ENCODE results near the gene GDPD5. TPM values are rescaled to one million over a fixed set of nuclear protein-coding genes. Genes with fewer than 3 reads are reported as not detected.
A peak's percentile ranks its signal among the peaks of the same experiment; 100 is the strongest.

GDPD5 gene
- total and polyA plus RNA-seq, 9 of the 15 experiments (the other 6 are each of a cell fraction or from before 2014, with no cell fraction given) = 0.32 to 27.3 (median 8.0) TPM

DNA sequence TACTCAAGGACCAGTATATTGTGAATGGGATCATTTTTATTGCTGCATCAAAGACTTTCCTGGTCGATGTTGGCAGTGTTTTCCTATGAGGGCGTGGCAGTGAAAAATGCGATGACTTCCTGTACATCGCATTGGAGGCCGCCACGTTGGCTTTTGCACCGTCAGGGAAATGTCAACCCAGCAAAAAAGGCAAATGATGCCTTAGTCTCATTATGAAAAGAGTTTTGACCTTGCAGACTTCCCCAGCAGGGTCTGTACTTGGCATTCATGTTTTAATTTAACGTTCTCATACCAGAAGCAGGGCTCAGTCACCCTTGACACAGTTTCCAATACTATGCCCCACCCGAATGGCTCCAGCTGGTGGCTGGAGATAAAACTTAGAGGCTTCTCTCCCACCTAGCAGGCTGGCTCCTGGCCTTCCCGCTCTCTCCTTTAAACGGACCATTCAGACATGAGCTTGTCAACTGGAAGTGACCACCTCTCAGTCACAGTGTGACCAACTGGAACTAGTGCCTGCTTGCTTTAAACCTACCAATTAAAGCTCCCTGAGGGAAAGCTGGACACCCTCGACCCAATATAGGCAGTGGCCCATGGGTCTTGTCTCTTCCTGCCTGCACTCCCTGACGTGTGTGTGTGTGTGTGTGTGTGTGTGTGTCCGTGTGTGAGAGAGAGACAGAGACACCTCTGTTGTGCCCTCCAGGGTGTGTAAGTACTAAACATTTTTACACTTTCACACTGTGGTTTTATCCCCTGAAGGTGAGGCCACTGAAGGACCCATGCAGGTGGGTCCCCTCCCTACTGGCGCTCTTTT, 8.7 kb upstream of the GDPD5 start (continued):
- TF ChIP-seq, protein P1, sequence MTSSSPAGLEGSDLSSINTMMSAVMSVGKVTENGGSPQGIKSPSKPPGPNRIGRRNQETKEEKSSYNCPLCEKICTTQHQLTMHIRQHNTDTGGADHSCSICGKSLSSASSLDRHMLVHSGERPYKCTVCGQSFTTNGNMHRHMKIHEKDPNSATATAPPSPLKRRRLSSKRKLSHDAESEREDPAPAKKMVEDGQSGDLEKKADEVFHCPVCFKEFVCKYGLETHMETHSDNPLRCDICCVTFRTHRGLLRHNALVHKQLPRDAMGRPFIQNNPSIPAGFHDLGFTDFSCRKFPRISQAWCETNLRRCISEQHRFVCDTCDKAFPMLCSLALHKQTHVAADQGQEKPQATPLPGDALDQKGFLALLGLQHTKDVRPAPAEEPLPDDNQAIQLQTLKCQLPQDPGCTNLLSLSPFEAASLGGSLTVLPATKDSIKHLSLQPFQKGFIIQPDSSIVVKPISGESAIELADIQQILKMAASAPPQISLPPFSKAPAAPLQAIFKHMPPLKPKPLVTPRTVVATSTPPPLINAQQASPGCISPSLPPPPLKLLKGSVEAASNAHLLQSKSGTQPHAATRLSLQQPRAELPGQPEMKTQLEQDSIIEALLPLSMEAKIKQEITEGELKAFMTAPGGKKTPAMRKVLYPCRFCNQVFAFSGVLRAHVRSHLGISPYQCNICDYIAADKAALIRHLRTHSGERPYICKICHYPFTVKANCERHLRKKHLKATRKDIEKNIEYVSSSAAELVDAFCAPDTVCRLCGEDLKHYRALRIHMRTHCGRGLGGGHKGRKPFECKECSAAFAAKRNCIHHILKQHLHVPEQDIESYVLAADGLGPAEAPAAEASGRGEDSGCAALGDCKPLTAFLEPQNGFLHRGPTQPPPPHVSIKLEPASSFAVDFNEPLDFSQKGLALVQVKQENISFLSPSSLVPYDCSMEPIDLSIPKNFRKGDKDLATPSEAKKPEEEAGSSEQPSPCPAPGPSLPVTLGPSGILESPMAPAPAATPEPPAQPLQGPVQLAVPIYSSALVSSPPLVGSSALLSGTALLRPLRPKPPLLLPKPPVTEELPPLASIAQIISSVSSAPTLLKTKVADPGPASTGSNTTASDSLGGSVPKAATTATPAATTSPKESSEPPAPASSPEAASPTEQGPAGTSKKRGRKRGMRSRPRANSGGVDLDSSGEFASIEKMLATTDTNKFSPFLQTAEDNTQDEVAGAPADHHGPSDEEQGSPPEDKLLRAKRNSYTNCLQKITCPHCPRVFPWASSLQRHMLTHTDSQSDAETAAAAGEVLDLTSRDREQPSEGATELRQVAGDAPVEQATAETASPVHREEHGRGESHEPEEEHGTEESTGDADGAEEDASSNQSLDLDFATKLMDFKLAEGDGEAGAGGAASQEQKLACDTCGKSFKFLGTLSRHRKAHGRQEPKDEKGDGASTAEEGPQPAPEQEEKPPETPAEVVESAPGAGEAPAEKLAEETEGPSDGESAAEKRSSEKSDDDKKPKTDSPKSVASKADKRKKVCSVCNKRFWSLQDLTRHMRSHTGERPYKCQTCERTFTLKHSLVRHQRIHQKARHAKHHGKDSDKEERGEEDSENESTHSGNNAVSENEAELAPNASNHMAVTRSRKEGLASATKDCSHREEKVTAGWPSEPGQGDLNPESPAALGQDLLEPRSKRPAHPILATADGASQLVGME (CRISPR knock-in tag; IDR thresholded peaks at IDR 0.05) = no peak
- TF ChIP-seq PRPF4 (IDR thresholded peaks at IDR 0.05; ENCODE audit: insufficient read depth, low read depth, low read length, poor library complexity, severe bottlenecking) (no peak), DIDO1 (tag; IDR thresholded peaks at IDR 0.05; ENCODE audit: low read depth) (peak; percentile 19; the same call in 1 of the 2 replicates), RBM17 (IDR thresholded peaks at IDR 0.05; ENCODE audit: borderline replicate concordance, low read depth, low read length) (no peak), HMGN3 (IDR thresholded peaks at IDR 0.05; ENCODE audit: borderline replicate concordance, extremely low read depth, insufficient read length, low read depth, low read length) (no peak), CBFB (CRISPR knock-in tag; IDR thresholded peaks at IDR 0.05) (no peak), PCBP2 (IDR thresholded peaks at IDR 0.05; ENCODE audit: low read depth, low read length, poor library complexity, severe bottlenecking) (no peak)
- TF ChIP-seq, protein P2, sequence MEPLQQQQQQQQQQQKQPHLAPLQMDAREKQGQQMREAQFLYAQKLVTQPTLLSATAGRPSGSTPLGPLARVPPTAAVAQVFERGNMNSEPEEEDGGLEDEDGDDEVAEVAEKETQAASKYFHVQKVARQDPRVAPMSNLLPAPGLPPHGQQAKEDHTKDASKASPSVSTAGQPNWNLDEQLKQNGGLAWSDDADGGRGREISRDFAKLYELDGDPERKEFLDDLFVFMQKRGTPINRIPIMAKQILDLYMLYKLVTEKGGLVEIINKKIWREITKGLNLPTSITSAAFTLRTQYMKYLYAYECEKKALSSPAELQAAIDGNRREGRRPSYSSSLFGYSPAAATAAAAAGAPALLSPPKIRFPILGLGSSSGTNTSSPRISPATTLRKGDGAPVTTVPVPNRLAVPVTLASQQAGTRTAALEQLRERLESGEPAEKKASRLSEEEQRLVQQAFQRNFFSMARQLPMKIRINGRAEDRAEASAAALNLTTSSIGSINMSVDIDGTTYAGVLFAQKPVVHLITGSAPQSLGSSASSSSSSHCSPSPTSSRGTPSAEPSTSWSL (CRISPR knock-in tag; IDR thresholded peaks at IDR 0.05; ENCODE audit: borderline replicate concordance) = no peak
- TF ChIP-seq, protein P3, sequence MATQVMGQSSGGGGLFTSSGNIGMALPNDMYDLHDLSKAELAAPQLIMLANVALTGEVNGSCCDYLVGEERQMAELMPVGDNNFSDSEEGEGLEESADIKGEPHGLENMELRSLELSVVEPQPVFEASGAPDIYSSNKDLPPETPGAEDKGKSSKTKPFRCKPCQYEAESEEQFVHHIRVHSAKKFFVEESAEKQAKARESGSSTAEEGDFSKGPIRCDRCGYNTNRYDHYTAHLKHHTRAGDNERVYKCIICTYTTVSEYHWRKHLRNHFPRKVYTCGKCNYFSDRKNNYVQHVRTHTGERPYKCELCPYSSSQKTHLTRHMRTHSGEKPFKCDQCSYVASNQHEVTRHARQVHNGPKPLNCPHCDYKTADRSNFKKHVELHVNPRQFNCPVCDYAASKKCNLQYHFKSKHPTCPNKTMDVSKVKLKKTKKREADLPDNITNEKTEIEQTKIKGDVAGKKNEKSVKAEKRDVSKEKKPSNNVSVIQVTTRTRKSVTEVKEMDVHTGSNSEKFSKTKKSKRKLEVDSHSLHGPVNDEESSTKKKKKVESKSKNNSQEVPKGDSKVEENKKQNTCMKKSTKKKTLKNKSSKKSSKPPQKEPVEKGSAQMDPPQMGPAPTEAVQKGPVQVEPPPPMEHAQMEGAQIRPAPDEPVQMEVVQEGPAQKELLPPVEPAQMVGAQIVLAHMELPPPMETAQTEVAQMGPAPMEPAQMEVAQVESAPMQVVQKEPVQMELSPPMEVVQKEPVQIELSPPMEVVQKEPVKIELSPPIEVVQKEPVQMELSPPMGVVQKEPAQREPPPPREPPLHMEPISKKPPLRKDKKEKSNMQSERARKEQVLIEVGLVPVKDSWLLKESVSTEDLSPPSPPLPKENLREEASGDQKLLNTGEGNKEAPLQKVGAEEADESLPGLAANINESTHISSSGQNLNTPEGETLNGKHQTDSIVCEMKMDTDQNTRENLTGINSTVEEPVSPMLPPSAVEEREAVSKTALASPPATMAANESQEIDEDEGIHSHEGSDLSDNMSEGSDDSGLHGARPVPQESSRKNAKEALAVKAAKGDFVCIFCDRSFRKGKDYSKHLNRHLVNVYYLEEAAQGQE (IDR thresholded peaks at IDR 0.05; ENCODE audit: borderline replicate concordance) = peak; percentile 75
- TF ChIP-seq, protein P3 (CRISPR knock-in tag; IDR thresholded peaks at IDR 0.05; ENCODE audit: low read depth) = no peak
